BLaER1 treated with 17β-estradiol and CSF1 and Interleukin-3, amounts not matched to agents 10 nM and 100 nM (cell line): Measurements from ENCODE around the gene TOR2A.

Experiments used
- H3K27ac ChIP-seq, 11 experiments: shearing (Covaris generic); formaldehyde crosslinking; 2 replicates each; pipeline ENCODE4 v1.8.1; 2022
- H3K27me3 ChIP-seq, 11 experiments: shearing (Covaris generic); formaldehyde crosslinking; 2 replicates each; pipeline ENCODE4 v1.8.1; 2022
- H3K36me3 ChIP-seq, 11 experiments: shearing (Covaris generic); formaldehyde crosslinking; 2 replicates each; pipeline ENCODE4 v1.8.1; 2022
- H3K4me1 ChIP-seq, 10 experiments: shearing (Covaris generic); formaldehyde crosslinking; 2 replicates each; pipeline ENCODE4 v1.8.1; 2022
- H3K4me2 ChIP-seq, 11 experiments: shearing (Covaris generic); formaldehyde crosslinking; 2 replicates each; pipeline ENCODE4 v1.8.1; 2022
- H3K4me3 ChIP-seq, 10 experiments: shearing (Covaris generic); formaldehyde crosslinking; 2 replicates each; pipeline ENCODE4 v1.8.1; 2022
- H3K9ac ChIP-seq, 11 experiments: shearing (Covaris generic); formaldehyde crosslinking; 2 replicates each; pipeline ENCODE4 v1.8.1; 2022
- H3K9me3 ChIP-seq, 11 experiments: shearing (Covaris generic); formaldehyde crosslinking; replicated peaks in 1 of 11; 2 replicates each; pipeline ENCODE4 v1.8.1; 2022
- H4K20me1 ChIP-seq, 11 experiments: shearing (Covaris generic); formaldehyde crosslinking; 2 replicates each; pipeline ENCODE4 v1.8.1; 2022
- Cebpa-rat ChIP-seq, 11 experiments: shearing (Covaris generic); IDR thresholded peaks; 2 replicates each; pipeline ENCODE4 v1.8.1; 2022

Gene TOR2A

GRCh38 chr9:127744398-127745110, 9.5 kb upstream of the TOR2A start:
- peaks cover 88 to 100% (median 98%) of the 10 kb centered on the region in 11 experiments for H3K36me3 ChIP-seq
- TF ChIP-seq Cebpa-rat (IDR thresholded peaks at IDR 0.05), result no peak
- H3K9ac ChIP-seq, result no peak overlapping the region
- no peak overlapping the region for H3K4me3 ChIP-seq
- H3K4me2 ChIP-seq, result no peak overlapping the region
- no peaks in the 10 kb centered on the region for H3K9me3 ChIP-seq
- no peaks in the 10 kb centered on the region for H3K27me3 ChIP-seq
- H4K20me1 ChIP-seq, result peaks cover 0 to 75% (median 6%) of the 10 kb centered on the region in 11 experiments; a peak in 10 of 22 replicates
- no peak overlapping the region for H3K27ac ChIP-seq
- peaks cover 0 to 13% (median 0%) of the 10 kb centered on the region in 10 experiments; a peak in 1 of 20 replicates for H3K4me1 ChIP-seq

GRCh38 chr9:127742435-127743088, 7.5 kb upstream of the TOR2A start:
- no peak overlapping the region for H3K27ac ChIP-seq
- H3K4me3 ChIP-seq, result no peak overlapping the region
- no peaks in the 10 kb centered on the region for H3K27me3 ChIP-seq
- H3K9ac ChIP-seq, result no peak overlapping the region
- H4K20me1 ChIP-seq, result peaks cover 0 to 55% (median 0%) of the 10 kb centered on the region in 11 experiments; a peak in 7 of 22 replicates
- H3K36me3 ChIP-seq, result peaks cover 85 to 99% (median 97%) of the 10 kb centered on the region in 11 experiments
- peaks cover 0 to 13% (median 0%) of the 10 kb centered on the region in 10 experiments; a peak in 3 of 20 replicates for H3K4me1 ChIP-seq
- TF ChIP-seq Cebpa-rat (IDR thresholded peaks at IDR 0.05), result no peak
- no peaks in the 10 kb centered on the region for H3K9me3 ChIP-seq
- no peak overlapping the region for H3K4me2 ChIP-seq

GRCh38 chr9:127741831-127742434, 6.8 kb upstream of the TOR2A start:
- no peak for TF ChIP-seq Cebpa-rat (IDR thresholded peaks at IDR 0.05)
- Histone ChIP-seq H3K9me3 (no peaks in the 10 kb centered on the region), H3K4me1 (peaks cover 0 to 17% (median 5%) of the 10 kb centered on the region in 10 experiments; a peak in 12 of 20 replicates), H4K20me1 (peaks cover 0 to 49% (median 0%) of the 10 kb centered on the region in 11 experiments; a peak in 6 of 22 replicates), H3K4me3 (no peak overlapping the region), H3K4me2 (no peak overlapping the region), H3K27ac (no peak overlapping the region), H3K9ac (no peak overlapping the region), H3K27me3 (no peaks in the 10 kb centered on the region), H3K36me3 (peaks cover 79 to 92% (median 91%) of the 10 kb centered on the region in 11 experiments)

- no peak overlapping the region for H3K4me2 ChIP-seq
- H3K9ac ChIP-seq, result peak overlapping the region in 2 of 11 experiments; percentile 5 to 19; a peak in 2 of 22 replicates
- peaks cover 0 to 33% (median 20%) of the 10 kb centered on the region in 10 experiments; a peak in 17 of 20 replicates for H3K4me1 ChIP-seq
- H3K36me3 ChIP-seq, result peaks cover 61 to 71% (median 69%) of the 10 kb centered on the region in 11 experiments
- H3K4me3 ChIP-seq, result no peak overlapping the region
- no peaks in the 10 kb centered on the region for H3K9me3 ChIP-seq
- H3K27ac ChIP-seq, result 0 out of 22 replicates have a peak overlapping the region, but pooled peaks of 1 of the 11 experiments have one; percentile 4
- H3K27me3 ChIP-seq, result no peaks in the 10 kb centered on the region
- no peak for TF ChIP-seq Cebpa-rat (IDR thresholded peaks at IDR 0.05)
- peaks cover 0 to 29% (median 0%) of the 10 kb centered on the region in 11 experiments; a peak in 4 of 22 replicates for H4K20me1 ChIP-seq
Measured at GRCh38 chr9:127739614-127740330, 4.7 kb upstream of the TOR2A start.

- Histone ChIP-seq H3K4me3 (no peak overlapping the region), H3K9me3 (no peaks in the 10 kb centered on the region), H3K4me1 (peaks cover 9 to 42% (median 29%) of the 10 kb centered on the region in 10 experiments), H3K9ac (no peak overlapping the region), H4K20me1 (peaks cover 0 to 33% (median 8%) of the 10 kb centered on the region in 11 experiments; a peak in 12 of 22 replicates), H3K4me2 (no peak overlapping the region), H3K36me3 (peaks cover 53 to 60% (median 59%) of the 10 kb centered on the region in 11 experiments), H3K27ac (no peak overlapping the region), H3K27me3 (no peaks in the 10 kb centered on the region)
- no peak for TF ChIP-seq Cebpa-rat (IDR thresholded peaks at IDR 0.05)
Measured at GRCh38 chr9:127738666-127739065, 3.6 kb upstream of the TOR2A start.

- TF ChIP-seq Cebpa-rat (IDR thresholded peaks at IDR 0.05), result no peak
- H3K4me3 ChIP-seq, result peak overlapping the region in 4 of 10 experiments; percentile 74 to 87 (median 78); a peak in 2 of 20 replicates
Measured at GRCh38 chr9:127735530-127736185, 564 bp upstream of the TOR2A start.

GRCh38 chr9:127734247-127734746, 797 bp downstream of the TOR2A start:
- peak overlapping the region in 10 of 11 experiments; percentile 29 to 93 (median 89); a peak in 16 of 22 replicates for H3K27ac ChIP-seq

More at GRCh38 chr9:127735530-127736185, 564 bp upstream of the TOR2A start:
- Histone ChIP-seq H4K20me1 (peaks cover 0 to 38% (median 15%) of the 10 kb centered on the region in 11 experiments; a peak in 12 of 22 replicates), H3K27me3 (no peaks in the 10 kb centered on the region), H3K9ac (peak overlapping the region in 7 of 11 experiments; percentile 1 to 91 (median 52); a peak in 5 of 22 replicates), H3K36me3 (peaks cover 40 to 58% (median 48%) of the 10 kb centered on the region in 11 experiments), H3K4me2 (peak overlapping the region; percentile 19 to 94 (median 50); a peak in 19 of 22 replicates), H3K27ac (peak overlapping the region in 8 of 11 experiments; percentile 21 to 93 (median 43); a peak in 9 of 22 replicates), H3K9me3 (no peaks in the 10 kb centered on the region), H3K4me1 (peaks cover 18 to 53% (median 46%) of the 10 kb centered on the region in 10 experiments)

More at GRCh38 chr9:127734247-127734746, 797 bp downstream of the TOR2A start:
- peaks cover 18 to 53% (median 46%) of the 10 kb centered on the region in 10 experiments for H3K4me1 ChIP-seq
- no peaks in the 10 kb centered on the region for H3K27me3 ChIP-seq
- H3K9me3 ChIP-seq, result no peaks in the 10 kb centered on the region
- peak overlapping the region; percentile 84 to 94 (median 90); a peak in 21 of 22 replicates for H3K9ac ChIP-seq
- peaks cover 26 to 54% (median 34%) of the 10 kb centered on the region in 11 experiments for H3K36me3 ChIP-seq
- TF ChIP-seq Cebpa-rat (IDR thresholded peaks at IDR 0.05), result no peak
- peak overlapping the region; percentile 72 to 98 (median 90) for H3K4me2 ChIP-seq
- peaks cover 0 to 48% (median 15%) of the 10 kb centered on the region in 11 experiments; a peak in 12 of 22 replicates for H4K20me1 ChIP-seq
- H3K4me3 ChIP-seq, result peak overlapping the region; percentile 69 to 87 (median 74)
